Measurements from ENCODE around the gene RFTN2. TPM values are rescaled to one million over a fixed set of nuclear protein-coding genes. Genes with fewer than 3 reads are reported as not detected.
A peak's percentile ranks its signal among the peaks of the same experiment; 100 is the strongest.
"Not testable (repeated sequence)": the region's sequence is repeated elsewhere in the genome, so short reads cannot be mapped to it uniquely, and the experiment has no call there.

RFTN2 gene
- total and polyA plus RNA-seq, 5 donors from 2014 or later, result 0.06 to 0.21 (median 0.14) TPM; not detected in 1

DNA sequence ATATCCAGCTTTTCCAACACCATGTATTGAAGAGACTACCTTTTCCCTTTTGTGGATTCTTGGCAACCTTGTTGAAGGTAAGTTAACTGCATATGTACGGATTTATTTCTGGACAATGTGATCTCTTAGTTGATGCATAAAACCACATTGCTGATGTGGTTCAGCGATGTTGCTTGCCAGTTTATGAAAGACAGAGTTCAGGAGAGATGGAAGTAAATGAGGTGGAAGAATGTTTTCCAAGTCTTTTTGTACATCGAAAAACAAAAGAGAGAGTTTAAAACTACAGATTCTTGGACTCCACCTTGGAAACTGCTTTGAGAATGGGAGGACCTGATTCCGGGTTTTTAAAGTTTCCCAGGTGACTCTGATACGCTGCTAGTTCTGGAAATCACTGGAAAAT is 115.7 kb downstream of the RFTN2 start:
- Histone ChIP-seq H3K27me3 (ENCODE audit: control insufficient read depth, insufficient read depth, low read length) (no peaks in the 10 kb centered on the region), H3K9me3 (ENCODE audit: control insufficient read depth in 2 of 2, low read length in 2 of 2) (no peaks in the 10 kb centered on the region), H3K4me1 (ENCODE audit: control insufficient read depth, insufficient read depth, low read length, poor library complexity, severe bottlenecking) (no peaks in the 10 kb centered on the region), H3K27ac (ENCODE audit: insufficient read depth, low read length, poor library complexity, severe bottlenecking) (no peak overlapping the region), H3K36me3 (ENCODE audit: control insufficient read depth, insufficient read depth, low read length) (peaks cover 6% of the 10 kb centered on the region), H3K4me3 (ENCODE audit: low read depth, low read length) (no peak overlapping the region)
- Mint-ChIP-seq H3K27me3 (no peaks in the 10 kb centered on the region), H3K36me3 (peaks cover 15% of the 10 kb centered on the region), H3K9me3 (peaks cover 0 to 2% (median 0%) of the 10 kb centered on the region in 7 donors), H3K4me1 (peaks cover 0 to 17% (median 9%) of the 10 kb centered on the region in 4 donors), H3K4me3 (no peak overlapping the region), H3K27ac (peak overlapping the region in 2 of 3 donors; percentile 5 to 39)
- DNase-seq, result no peak
- no peak for ATAC-seq (ENCODE audit: low read depth in 2 of 2)

DNA sequence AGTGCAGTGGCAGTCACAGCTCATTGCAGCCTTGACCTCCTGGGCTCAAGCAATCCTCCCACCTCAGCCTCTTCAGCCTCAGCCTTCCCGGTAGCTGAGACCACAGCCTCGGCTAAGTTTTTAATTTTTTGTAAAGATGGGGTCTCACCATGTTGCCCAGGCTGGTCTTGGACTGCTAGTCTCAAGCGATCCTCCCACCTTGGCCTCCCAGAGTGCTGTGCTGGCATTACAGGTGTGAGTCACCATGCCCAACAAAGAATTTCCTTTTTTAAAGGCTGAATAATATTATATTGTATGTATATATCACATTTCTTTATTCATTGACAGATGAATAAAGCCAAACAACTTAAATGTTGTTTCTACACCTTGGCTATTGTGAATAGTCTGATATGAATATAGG is 117.0 kb downstream of the RFTN2 start:
- Histone ChIP-seq H3K36me3 (ENCODE audit: control insufficient read depth, insufficient read depth, low read length) (peaks cover 17% of the 10 kb centered on the region), H3K27me3 (ENCODE audit: control insufficient read depth, insufficient read depth, low read length) (no peaks in the 10 kb centered on the region), H3K9me3 (ENCODE audit: control insufficient read depth in 2 of 2, low read length in 2 of 2) (no peaks in the 10 kb centered on the region), H3K27ac (ENCODE audit: insufficient read depth, low read length, poor library complexity, severe bottlenecking) (no peak overlapping the region), H3K4me1 (ENCODE audit: control insufficient read depth, insufficient read depth, low read length, poor library complexity, severe bottlenecking) (no peaks in the 10 kb centered on the region), H3K4me3 (ENCODE audit: low read depth, low read length) (no peak overlapping the region)
- no peak overlapping the region for H3K27ac Mint-ChIP-seq
- no peak overlapping the region for H3K4me3 Mint-ChIP-seq
- H3K4me1 Mint-ChIP-seq, result peaks cover 0 to 8% (median 5%) of the 10 kb centered on the region in 4 donors
- H3K9me3 Mint-ChIP-seq, result peaks cover 0 to 2% (median 0%) of the 10 kb centered on the region in 7 donors
- no peaks in the 10 kb centered on the region for H3K27me3 Mint-ChIP-seq
- DNase-seq, result no peak
- H3K36me3 Mint-ChIP-seq, result peaks cover 12% of the 10 kb centered on the region
- no peak for ATAC-seq (ENCODE audit: low read depth in 2 of 2)

DNA sequence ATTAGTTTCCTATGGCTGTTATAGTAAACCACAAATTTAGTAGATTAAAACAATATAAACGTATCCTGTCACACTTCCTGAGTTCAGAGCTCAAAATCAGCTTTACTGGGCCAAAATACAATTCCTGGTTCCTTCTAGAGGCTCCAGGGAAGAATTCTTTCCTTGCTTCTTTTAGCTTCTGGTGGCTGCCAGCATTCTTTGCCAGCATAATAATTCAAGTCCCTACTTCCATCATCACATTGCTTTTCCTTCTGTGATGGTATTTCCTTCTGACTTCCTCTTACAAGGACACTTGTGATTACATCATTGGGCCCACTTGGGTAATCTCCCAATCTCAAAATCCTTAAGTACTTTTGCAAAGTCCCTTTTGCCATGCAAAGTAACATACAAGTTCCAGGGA is 118.9 kb downstream of the RFTN2 start:
- peaks cover 7% of the 10 kb centered on the region for H3K36me3 Mint-ChIP-seq
- DNase-seq, result no peak
- Histone ChIP-seq H3K36me3 (ENCODE audit: control insufficient read depth, insufficient read depth, low read length) (peaks cover 36% of the 10 kb centered on the region), H3K27me3 (ENCODE audit: control insufficient read depth, insufficient read depth, low read length) (no peaks in the 10 kb centered on the region), H3K4me3 (ENCODE audit: low read depth, low read length) (no peak overlapping the region), H3K4me1 (ENCODE audit: control insufficient read depth, insufficient read depth, low read length, poor library complexity, severe bottlenecking) (no peaks in the 10 kb centered on the region), H3K27ac (ENCODE audit: insufficient read depth, low read length, poor library complexity, severe bottlenecking) (peak overlapping the region; percentile 33), H3K9me3 (ENCODE audit: control insufficient read depth in 2 of 2, low read length in 2 of 2) (no peaks in the 10 kb centered on the region)
- no peaks in the 10 kb centered on the region for H3K27me3 Mint-ChIP-seq
- peaks cover 0 to 7% (median 3%) of the 10 kb centered on the region in 4 donors for H3K4me1 Mint-ChIP-seq
- ATAC-seq (ENCODE audit: low read depth in 2 of 2), result no peak
- H3K9me3 Mint-ChIP-seq, result no peaks in the 10 kb centered on the region
- H3K27ac Mint-ChIP-seq, result peak overlapping the region in 2 of 3 donors; percentile 20 to 67
- no peak overlapping the region for H3K4me3 Mint-ChIP-seq

DNA sequence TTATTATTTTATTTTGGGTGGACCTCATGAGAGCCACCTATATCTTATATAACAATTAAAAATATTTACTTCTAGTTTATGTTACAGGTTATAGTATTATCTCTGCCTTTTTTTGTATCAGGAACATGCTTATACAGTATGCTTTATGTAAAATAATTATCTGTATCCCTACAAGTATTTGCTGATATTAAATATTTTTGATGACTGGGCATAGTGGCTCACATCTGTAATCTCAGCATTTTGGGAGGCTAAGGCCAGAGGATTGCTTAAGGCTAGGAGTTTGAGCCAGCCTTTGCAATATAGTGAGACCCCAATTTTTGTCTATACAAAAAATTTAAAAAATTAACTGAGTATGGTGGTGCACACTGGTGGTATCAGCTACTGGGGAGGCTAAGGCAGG is 119.9 kb downstream of the RFTN2 start:
- H3K27me3 Mint-ChIP-seq, result no peaks in the 10 kb centered on the region
- no peak overlapping the region for H3K27ac ChIP-seq (ENCODE audit: insufficient read depth, low read length, poor library complexity, severe bottlenecking)
- peaks cover 8% of the 10 kb centered on the region for H3K36me3 Mint-ChIP-seq
- H3K4me1 ChIP-seq (ENCODE audit: control insufficient read depth, insufficient read depth, low read length, poor library complexity, severe bottlenecking), result no peaks in the 10 kb centered on the region
- peaks cover 45% of the 10 kb centered on the region for H3K36me3 ChIP-seq (ENCODE audit: control insufficient read depth, insufficient read depth, low read length)
- H3K4me1 Mint-ChIP-seq, result peaks cover 0 to 7% (median 4%) of the 10 kb centered on the region in 4 donors
- no peak overlapping the region for H3K4me3 ChIP-seq (ENCODE audit: low read depth, low read length)
- no peaks in the 10 kb centered on the region for H3K27me3 ChIP-seq (ENCODE audit: control insufficient read depth, insufficient read depth, low read length)
- no peaks in the 10 kb centered on the region for H3K9me3 Mint-ChIP-seq
- ATAC-seq (ENCODE audit: low read depth in 2 of 2) (no peak), DNase-seq (no peak)
- no peak overlapping the region for H3K27ac Mint-ChIP-seq
- H3K4me3 Mint-ChIP-seq, result no peak overlapping the region
- H3K9me3 ChIP-seq (ENCODE audit: control insufficient read depth in 2 of 2, low read length in 2 of 2), result no peaks in the 10 kb centered on the region

DNA sequence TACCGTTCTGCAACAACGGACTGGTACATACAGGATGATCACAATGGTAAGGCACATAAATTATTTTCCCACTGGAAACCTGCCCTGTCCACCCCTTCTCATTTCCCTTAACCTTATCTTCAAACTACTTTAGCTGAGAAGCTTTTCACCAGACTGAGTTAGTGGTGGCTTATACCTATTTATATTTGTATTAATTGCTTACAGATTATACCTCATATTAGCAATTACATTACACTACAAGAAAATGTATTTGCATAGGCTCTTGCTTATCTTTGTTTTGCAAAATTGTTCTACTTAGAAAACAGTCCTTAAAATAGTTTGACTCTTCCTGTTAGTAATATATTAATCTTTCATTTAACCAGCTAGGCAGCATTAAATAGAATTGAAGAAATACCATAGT is 124.1 kb downstream of the RFTN2 start:
- H3K9me3 Mint-ChIP-seq; H3K4me1 ChIP-seq (ENCODE audit: control insufficient read depth, insufficient read depth, low read length, poor library complexity, severe bottlenecking); H3K27ac ChIP-seq (ENCODE audit: insufficient read depth, low read length, poor library complexity, severe bottlenecking); H3K27me3 ChIP-seq (ENCODE audit: control insufficient read depth, insufficient read depth, low read length); H3K27me3 Mint-ChIP-seq; H3K9me3 ChIP-seq (ENCODE audit: control insufficient read depth in 2 of 2, low read length in 2 of 2); ATAC-seq (ENCODE audit: low read depth in 2 of 2); H3K4me3 ChIP-seq (ENCODE audit: low read depth, low read length); DNase-seq; H3K27ac Mint-ChIP-seq; H3K4me3 Mint-ChIP-seq: not testable (repeated sequence)
- peaks cover 14% of the 10 kb centered on the region for H3K36me3 Mint-ChIP-seq
- peaks cover 9 to 16% (median 13%) of the 10 kb centered on the region in 4 donors for H3K4me1 Mint-ChIP-seq
- peaks cover 67% of the 10 kb centered on the region for H3K36me3 ChIP-seq (ENCODE audit: control insufficient read depth, insufficient read depth, low read length)

DNA sequence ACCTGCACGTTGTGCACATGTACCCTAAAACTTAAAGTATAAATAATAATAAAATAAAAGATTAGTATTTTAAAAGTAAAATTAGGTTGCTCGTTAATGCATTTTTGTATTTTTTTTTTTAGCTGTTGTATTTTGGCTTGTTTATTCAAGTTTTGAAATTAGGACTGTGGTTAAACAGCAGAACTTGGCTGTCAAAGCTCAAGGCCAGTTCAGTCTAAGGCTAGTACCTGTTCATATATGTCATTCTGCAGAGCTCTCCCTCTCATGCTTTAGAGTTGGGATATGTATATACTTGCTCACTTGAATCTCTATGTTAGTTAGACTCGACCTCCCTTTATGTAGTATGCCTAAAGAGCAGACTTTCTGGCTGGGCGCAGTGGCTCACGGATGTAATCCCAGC is 126.8 kb downstream of the RFTN2 start:
- Mint-ChIP-seq H3K4me1 (peaks cover 6 to 16% (median 15%) of the 10 kb centered on the region in 4 donors), H3K27me3 (no peaks in the 10 kb centered on the region), H3K4me3 (no peak overlapping the region), H3K27ac (peak overlapping the region in 1 of 3 donors; percentile 14), H3K9me3 (no peaks in the 10 kb centered on the region), H3K36me3 (peaks cover 17% of the 10 kb centered on the region)
- no peak for DNase-seq
- Histone ChIP-seq H3K27ac (ENCODE audit: insufficient read depth, low read length, poor library complexity, severe bottlenecking) (no peak overlapping the region), H3K9me3 (ENCODE audit: control insufficient read depth in 2 of 2, low read length in 2 of 2) (no peaks in the 10 kb centered on the region), H3K27me3 (ENCODE audit: control insufficient read depth, insufficient read depth, low read length) (no peaks in the 10 kb centered on the region), H3K4me3 (ENCODE audit: low read depth, low read length) (no peak overlapping the region), H3K36me3 (ENCODE audit: control insufficient read depth, insufficient read depth, low read length) (peaks cover 72% of the 10 kb centered on the region), H3K4me1 (ENCODE audit: control insufficient read depth, insufficient read depth, low read length, poor library complexity, severe bottlenecking) (no peaks in the 10 kb centered on the region)
- no peak for ATAC-seq (ENCODE audit: low read depth in 2 of 2)

DNA sequence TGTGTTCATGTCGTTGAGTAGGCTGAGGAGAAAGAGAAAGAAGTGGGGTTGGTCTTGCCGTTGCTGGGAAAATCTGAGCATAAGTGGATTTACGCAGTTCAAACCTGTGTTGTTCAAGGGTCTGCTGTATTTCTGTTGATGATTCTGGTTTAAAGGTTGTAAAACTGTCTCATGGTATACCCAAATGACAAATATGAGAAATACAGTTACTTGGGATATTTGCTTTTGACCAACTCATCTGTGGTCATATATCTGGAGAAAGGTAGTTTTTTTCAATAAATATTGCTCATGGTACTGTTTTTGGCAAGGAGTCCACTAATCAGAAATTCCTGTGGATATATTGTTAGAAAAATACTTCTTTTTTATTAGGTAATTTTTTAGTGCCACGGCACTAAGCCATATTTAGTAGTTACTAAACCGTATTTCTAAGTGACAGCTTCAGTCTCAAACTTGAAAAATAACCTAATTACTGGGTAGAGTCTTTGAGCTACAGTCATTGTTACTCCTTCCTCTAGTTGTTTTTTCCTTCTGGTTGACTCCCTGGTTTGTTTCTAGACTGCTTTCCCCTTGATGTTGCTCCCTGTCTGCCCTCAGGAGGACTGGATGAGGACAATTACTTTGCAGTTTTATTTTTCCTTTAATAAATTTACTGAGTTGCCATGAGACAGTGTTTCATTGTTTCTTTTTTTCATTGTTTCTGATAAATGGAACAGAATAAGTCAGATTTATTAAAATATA is 128.1 kb downstream of the RFTN2 start:
- peak overlapping the region in 1 of 3 donors; percentile 29 for H3K27ac Mint-ChIP-seq
- Histone ChIP-seq H3K27me3 (ENCODE audit: control insufficient read depth, insufficient read depth, low read length) (no peaks in the 10 kb centered on the region), H3K4me1 (ENCODE audit: control insufficient read depth, insufficient read depth, low read length, poor library complexity, severe bottlenecking) (no peaks in the 10 kb centered on the region), H3K4me3 (ENCODE audit: low read depth, low read length) (no peak overlapping the region), H3K36me3 (ENCODE audit: control insufficient read depth, insufficient read depth, low read length) (peaks cover 73% of the 10 kb centered on the region), H3K27ac (ENCODE audit: insufficient read depth, low read length, poor library complexity, severe bottlenecking) (no peak overlapping the region), H3K9me3 (ENCODE audit: control insufficient read depth in 2 of 2, low read length in 2 of 2) (no peaks in the 10 kb centered on the region)
- H3K27me3 Mint-ChIP-seq, result no peaks in the 10 kb centered on the region
- peaks cover 8 to 17% (median 15%) of the 10 kb centered on the region in 4 donors for H3K4me1 Mint-ChIP-seq
- H3K4me3 Mint-ChIP-seq, result no peak overlapping the region
- DNase-seq (no peak), ATAC-seq (ENCODE audit: low read depth in 2 of 2) (no peak)
- peaks cover 26% of the 10 kb centered on the region for H3K36me3 Mint-ChIP-seq
- H3K9me3 Mint-ChIP-seq, result no peaks in the 10 kb centered on the region

DNA sequence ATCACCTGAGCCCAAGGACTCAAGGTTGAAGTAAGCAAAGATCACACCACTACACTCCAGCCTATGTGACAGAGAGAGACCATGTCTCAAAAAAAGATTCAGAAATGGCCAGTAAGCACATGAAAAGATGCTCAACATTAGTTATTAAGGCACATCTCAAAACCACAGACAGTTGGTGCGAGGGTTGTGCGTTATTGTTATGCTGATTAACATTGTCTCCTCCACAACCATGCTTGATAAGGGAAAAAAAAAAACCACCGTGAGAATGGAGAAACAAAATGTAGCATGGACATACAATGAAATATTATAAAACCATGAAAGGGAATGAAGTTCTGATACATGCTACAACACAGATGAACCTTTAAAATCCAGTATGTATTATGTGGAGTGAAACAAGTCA is 132.2 kb downstream of the RFTN2 start:
- peaks cover 21 to 31% (median 30%) of the 10 kb centered on the region in 4 donors for H3K4me1 Mint-ChIP-seq
- H3K36me3 Mint-ChIP-seq, result peaks cover 37% of the 10 kb centered on the region
- no peaks in the 10 kb centered on the region for H3K9me3 ChIP-seq (ENCODE audit: control insufficient read depth in 2 of 2, low read length in 2 of 2)
- H3K4me1 ChIP-seq (ENCODE audit: control insufficient read depth, insufficient read depth, low read length, poor library complexity, severe bottlenecking), result no peaks in the 10 kb centered on the region
- H3K4me3 ChIP-seq (ENCODE audit: low read depth, low read length), result no peak overlapping the region
- ATAC-seq (ENCODE audit: low read depth in 2 of 2) (no peak), DNase-seq (no peak)
- no peaks in the 10 kb centered on the region for H3K9me3 Mint-ChIP-seq
- H3K4me3 Mint-ChIP-seq, result no peak overlapping the region
- H3K27ac ChIP-seq (ENCODE audit: insufficient read depth, low read length, poor library complexity, severe bottlenecking), result no peak overlapping the region
- peak overlapping the region in 1 of 3 donors; percentile 12 for H3K27ac Mint-ChIP-seq
- H3K36me3 ChIP-seq (ENCODE audit: control insufficient read depth, insufficient read depth, low read length), result peaks cover 74% of the 10 kb centered on the region
- no peaks in the 10 kb centered on the region for H3K27me3 ChIP-seq (ENCODE audit: control insufficient read depth, insufficient read depth, low read length)
- H3K27me3 Mint-ChIP-seq, result no peaks in the 10 kb centered on the region

Data from CD4-positive, CD25-positive, alpha-beta regulatory T cell (primary cell).